WTC11 (cell line): Measurements from ENCODE around the gene TNRC6A.

ENCODE experiments used
- CREM ChIP-seq: sonication (generic); formaldehyde crosslinking; IDR thresholded peaks from 2 replicates; pipeline ENCODE4 v1.8.1; 2022; ENCODE audit warnings: mild to moderate bottlenecking, missing genetic modification reagents, moderate library complexity
- CTCF ChIP-seq: fragments of 200-600 bp; IDR thresholded peaks from 2 replicates; pipeline ENCODE4 v1.8.0; 2022; ENCODE audit warnings: antibody characterized with exemption
- MYBL2 ChIP-seq: sonication (generic); formaldehyde crosslinking; IDR thresholded peaks from 2 replicates; pipeline ENCODE4 v1.8.1; 2023; ENCODE audit warnings: mild to moderate bottlenecking, moderate library complexity, missing genetic modification reagents

GRCh38 chr16:24688359-24688758 is 41.1 kb upstream of the TNRC6A start:
- TF ChIP-seq MYBL2 (CRISPR knock-in tag), result no peak
- TF ChIP-seq CTCF, result no peak
- TF ChIP-seq CREM, result no peak
